H1 (cell line): ENCODE results near the gene PTCRA. TPM values are rescaled to one million over a fixed set of nuclear protein-coding genes. Genes with fewer than 3 reads are reported as not detected.

Source experiments
- CTCF ChIA-PET: fragments of 300-600 bp; sonication (Branson Sonifier 250); formaldehyde crosslinking; loops from one replicate; lab custom pipeline; 2021; ENCODE audit not compliant: partially characterized antibody; lab: Charles Lee
- POLR2A ChIA-PET: fragments of 300-600 bp; sonication (Branson Sonifier 250); formaldehyde crosslinking; loops from one replicate; lab custom pipeline; 2021; ENCODE audit warnings: inconsistent platforms; ENCODE audit not compliant: partially characterized antibody; lab: Charles Lee
- DNase-seq, 2 experiments: peaks; one replicate each; pipeline versions ENCODE4 v3.0.0 to v3.0.0-alpha.2; 2010 to 2022; ENCODE audit warnings: low spot score in 2 of 2, low read depth in 1 of 2, mixed read lengths in 1 of 2
- FAIRE-seq: peaks from 2 replicates; lab custom pipeline; 2011; peaks lifted over from hg19 to GRCh38; lab: Jason Lieb, UNC
- H2AFZ ChIP-seq: 2 replicates; pipeline ENCODE4 v1.8.1; 2012; ENCODE audit warnings: low read length, inconsistent platforms
- H2AK5ac ChIP-seq: 2 replicates; pipeline ENCODE4 v1.6.1; 2013; ENCODE audit warnings: low read depth, low read length
- H2BK120ac ChIP-seq: replicated peaks from 2 replicates; pipeline ENCODE3; 2013; ENCODE audit warnings: low read depth, low read length, inconsistent platforms
- H2BK12ac ChIP-seq: 2 replicates; pipeline ENCODE4 v1.6.1; 2013; ENCODE audit warnings: low read depth, low read length
- H2BK15ac ChIP-seq: 2 replicates; pipeline ENCODE4 v1.6.1; 2013; ENCODE audit warnings: low read length
- H2BK20ac ChIP-seq: 2 replicates; pipeline ENCODE4 v1.6.1; 2013; ENCODE audit warnings: low read length
- H2BK5ac ChIP-seq: 2 replicates; pipeline ENCODE4 v1.6.1; 2013; ENCODE audit warnings: low read depth, low read length
- H3K14ac ChIP-seq: 2 replicates; pipeline ENCODE4 v1.6.1; 2013; ENCODE audit warnings: inconsistent platforms; ENCODE audit not compliant: insufficient read length
- H3K18ac ChIP-seq: 2 replicates; pipeline ENCODE4 v1.6.1; 2013; ENCODE audit warnings: low read length; ENCODE audit errors: extremely low read depth
- H3K23ac ChIP-seq: 2 replicates; pipeline ENCODE4 v1.6.1; 2013; ENCODE audit warnings: inconsistent platforms; ENCODE audit not compliant: insufficient read length
- H3K23me2 ChIP-seq: 2 replicates; pipeline ENCODE4 v1.6.1; 2013; ENCODE audit warnings: low read depth, low read length
- H3K27ac ChIP-seq: 2 replicates; pipeline ENCODE4 v1.6.1; 2011; ENCODE audit warnings: low read depth, low read length, inconsistent platforms
- H3K27me3 ChIP-seq, 4 experiments: replicated peaks in 1 of 4; 1 replicate in 1 of 4; 2 replicates in 3 of 4; pipeline versions ENCODE4 v1.6.1 to v1.8.1; 2011 to 2013; ENCODE audit warnings: low read length in 3 of 4, mild to moderate bottlenecking in 3 of 4, inconsistent platforms in 2 of 4, mixed read lengths in 2 of 4, moderate library complexity in 1 of 4; ENCODE audit not compliant: control insufficient read depth in 3 of 4, insufficient read depth in 3 of 4; ENCODE audit errors: extremely low read depth in 1 of 4
- H3K36me3 ChIP-seq, 4 experiments: 2 replicates each; pipeline versions ENCODE4 v1.6.1 to v1.8.1; 2011 to 2013; ENCODE audit warnings: mild to moderate bottlenecking in 4 of 4, low read length in 3 of 4, moderate library complexity in 2 of 4, control low read depth in 1 of 4, inconsistent platforms in 1 of 4; ENCODE audit not compliant: insufficient read depth in 4 of 4, control insufficient read depth in 2 of 4
- H3K4ac ChIP-seq: replicated peaks from 2 replicates; pipeline ENCODE3; 2013; ENCODE audit warnings: low read length, low read depth, mixed read lengths, inconsistent platforms; ENCODE audit not compliant: insufficient read length
- H3K4me1 ChIP-seq, 4 experiments: replicated peaks in 1 of 4; 1 replicate in 1 of 4; 2 replicates in 3 of 4; pipeline versions ENCODE4 v1.6.1 to v1.8.1; 2011 to 2013; ENCODE audit warnings: low read length in 3 of 4, inconsistent platforms in 2 of 4, mixed read lengths in 1 of 4; ENCODE audit not compliant: insufficient read depth in 4 of 4, control insufficient read depth in 3 of 4
- H3K4me2 ChIP-seq, 2 experiments: 2 replicates each; pipeline versions ENCODE4 v1.6.1 to v1.8.1; 2011 to 2013; ENCODE audit warnings: low read depth in 2 of 2, low read length in 2 of 2, control low read depth in 1 of 2, inconsistent platforms in 1 of 2, mild to moderate bottlenecking in 1 of 2; ENCODE audit not compliant: insufficient read depth in 1 of 2
- H3K4me3 ChIP-seq, 4 experiments: fragments of 200-600, 300-600 bp in 1 of 4; sonication (generic), shearing (Covaris generic), sonication (Bioruptor Twin) in 1 of 4; 2 replicates each; pipeline versions ENCODE4 v1.5.1 to v1.8.1; 2011 to 2016; ENCODE audit warnings: low read length in 4 of 4, low read depth in 3 of 4, control low read depth in 2 of 4, inconsistent platforms in 2 of 4, mild to moderate bottlenecking in 2 of 4, mixed read lengths in 1 of 4, moderate library complexity in 1 of 4; ENCODE audit not compliant: insufficient read depth in 2 of 4; ENCODE audit errors: extremely low read depth in 1 of 4
- H3K56ac ChIP-seq: replicated peaks from 2 replicates; pipeline ENCODE3; 2013; ENCODE audit warnings: low read depth, mild to moderate bottlenecking, mixed read lengths, low read length, inconsistent platforms; ENCODE audit not compliant: insufficient read length
- H3K79me1 ChIP-seq: 2 replicates; pipeline ENCODE4 v1.6.1; 2013; ENCODE audit warnings: low read depth, low read length, control low read depth
- H3K79me2 ChIP-seq, 2 experiments: 2 replicates each; pipeline versions ENCODE4 v1.6.1 to v1.8.1; 2012 to 2013; ENCODE audit warnings: low read length in 2 of 2, mild to moderate bottlenecking in 2 of 2, inconsistent platforms in 1 of 2; ENCODE audit not compliant: insufficient read depth in 2 of 2, control insufficient read depth in 1 of 2
- H3K9ac ChIP-seq, 4 experiments: replicated peaks in 1 of 4; 1 replicate in 1 of 4; 2 replicates in 3 of 4; pipeline versions ENCODE4 v1.6.1 to v1.8.1; 2011 to 2013; ENCODE audit warnings: low read depth in 3 of 4, low read length in 3 of 4, control low read depth in 2 of 4, mild to moderate bottlenecking in 2 of 4, moderate library complexity in 2 of 4, inconsistent platforms in 1 of 4; ENCODE audit errors: extremely low read depth in 1 of 4
- H3K9me3 ChIP-seq, 2 experiments: 2 replicates each; pipeline versions ENCODE4 v1.6.1 to v1.8.1; 2012 to 2013; ENCODE audit warnings: mild to moderate bottlenecking in 2 of 2, moderate library complexity in 2 of 2, control low read depth in 1 of 2, inconsistent platforms in 1 of 2, low read depth in 1 of 2, low read length in 1 of 2, mixed read lengths in 1 of 2; ENCODE audit not compliant: insufficient read depth in 2 of 2
- H4K20me1 ChIP-seq, 2 experiments: replicated peaks in 1 of 2; 2 replicates each; pipeline versions ENCODE3 to v1.8.1; 2011 to 2013; ENCODE audit warnings: inconsistent platforms in 2 of 2, low read length in 2 of 2, mild to moderate bottlenecking in 1 of 2; ENCODE audit not compliant: insufficient read depth in 2 of 2, control insufficient read depth in 1 of 2
- H4K5ac ChIP-seq: 2 replicates; pipeline ENCODE4 v1.6.1; 2013; ENCODE audit warnings: low read length, low read depth, mixed read lengths, inconsistent platforms; ENCODE audit not compliant: insufficient read length
- H4K8ac ChIP-seq: 2 replicates; pipeline ENCODE4 v1.8.0; 2013; ENCODE audit warnings: mild to moderate bottlenecking, moderate library complexity, low read length, inconsistent platforms; ENCODE audit not compliant: insufficient read depth; ENCODE audit errors: extremely low read depth
- H4K91ac ChIP-seq: replicated peaks from 2 replicates; pipeline ENCODE3; 2013; ENCODE audit warnings: low read length, mixed read lengths, inconsistent platforms; ENCODE audit not compliant: insufficient read length
- BACH1 ChIP-seq: IDR thresholded peaks from 2 replicates; pipeline ENCODE4 v1.6.1; 2012; ENCODE audit warnings: low read length, improper control_type of control experiment
- BCL11A ChIP-seq, 2 experiments: IDR thresholded peaks; one replicate each; pipeline ENCODE4 v1.6.1; 2011; ENCODE audit warnings: low read depth in 2 of 2, low read length in 2 of 2, mild to moderate bottlenecking in 2 of 2
- FOSL1 ChIP-seq: IDR thresholded peaks from 2 replicates; pipeline ENCODE4 v1.6.1; 2011; ENCODE audit warnings: mild to moderate bottlenecking, low read depth, low read length, moderate library complexity; ENCODE audit not compliant: insufficient read depth
- RNF2 ChIP-seq: fragments of 200-900, 300-1000 bp; sonication (generic); IDR thresholded peaks from 2 replicates; pipeline ENCODE4 v1.7.1; 2016; ENCODE audit warnings: borderline replicate concordance, low read depth, mild to moderate bottlenecking, antibody characterized with exemption, low read length; ENCODE audit not compliant: poor library complexity, severe bottlenecking; ENCODE audit errors: missing control alignments
- SIN3A ChIP-seq, 2 experiments: IDR thresholded peaks in 1 of 2; conservative IDR thresholded peaks in 1 of 2; 2 replicates each; pipeline ENCODE4 v1.6.1; 2011 to 2012; ENCODE audit warnings: low read length in 2 of 2, improper control_type of control experiment in 1 of 2, low read depth in 1 of 2, mild to moderate bottlenecking in 1 of 2
- SIRT6 ChIP-seq: IDR thresholded peaks from one replicate; pipeline ENCODE4 v1.7.1; 2012; ENCODE audit warnings: low read length, inconsistent platforms
- SUZ12 ChIP-seq: fragments of 200-600 bp; sonication (generic); IDR thresholded peaks from 2 replicates; pipeline ENCODE4 v1.6.1; 2012; ENCODE audit warnings: mild to moderate bottlenecking, inconsistent platforms, low read length, moderate library complexity, mixed read lengths
- TAF7 ChIP-seq: optimal IDR thresholded peaks from 2 replicates; pipeline ENCODE3; 2011; ENCODE audit warnings: low read depth, mild to moderate bottlenecking, inconsistent platforms, low read length, moderate library complexity, borderline replicate concordance
- YY1 ChIP-seq: IDR thresholded peaks from 2 replicates; pipeline ENCODE4 v1.6.1; 2011; ENCODE audit warnings: low read depth, mild to moderate bottlenecking, low read length
- ZNF274 ChIP-seq: IDR thresholded peaks from 2 replicates; pipeline ENCODE4 v1.7.0; 2012; ENCODE audit warnings: low read length, borderline replicate concordance; ENCODE audit errors: extremely low read depth
- WGBS, 2 experiments: shearing (Covaris generic) in 1 of 2; methylation state at CpG; one replicate each; pipeline versions ENCODE4 v1.1.6 to v1.1.7; 2013 to 2015; ENCODE audit warnings: low lambda C conversion rate in 2 of 2, mixed read lengths in 2 of 2, inconsistent platforms in 1 of 2, low coverage in 1 of 2, missing lambda C conversion rate in 1 of 2; ENCODE audit not compliant: insufficient replicate concordance in 2 of 2, insufficient coverage in 1 of 2, insufficient read length in 1 of 2; ENCODE audit errors: extremely low coverage in 1 of 2, missing lambda C conversion rate in 1 of 2; 5-methylcytosine and 5-hydroxymethylcytosine counted together
- polyA plus RNA-seq, 7 experiments: library from polyadenylated mRNA; depleted of rRNA in 3 of 7; stranded (reverse) in 5 of 7; unstranded in 2 of 7; fragments of >200 nt in 5 of 7; fragments of 200-250 nt in 2 of 7; gene quantifications; 1 replicate in 5 of 7; 2 replicates in 1 of 7; 4 replicates in 1 of 7; pipeline versions ENCODE4 v1.2.1 to v1.2.3, GENCODE V29; 2011 to 2013; ENCODE audit warnings: missing spikeins in 2 of 7, mixed read lengths in 2 of 7
- total RNA-seq: library from RNA; stranded (reverse); fragmentation: NEBNext Ultra II Directional; extraction: Animal tissue kit (Norgen Biotek cat#: 25700); gene quantifications from 2 replicates; pipeline ENCODE4 v1.2.1, GENCODE V29; 2021

The PTCRA gene
- total and polyA plus RNA-seq, 2 of the 8 experiments (the other 6 are each of a cell fraction or from before 2014, with no cell fraction given) = not detected

- Histone ChIP-seq H3K4me3 (no peak overlapping the region), H3K9ac (no peak overlapping the region), H2BK5ac (no peak overlapping the region), H3K79me2 (no peaks in the 10 kb centered on the region), H4K91ac (no peak overlapping the region), H3K79me1 (no peaks in the 10 kb centered on the region), H2BK12ac (no peak overlapping the region), H4K5ac (no peak overlapping the region), H3K18ac (no peak overlapping the region), H2AK5ac (no peak overlapping the region), H3K56ac (no peak overlapping the region), H3K9me3 (no peaks in the 10 kb centered on the region), H4K8ac (no peak overlapping the region), H2BK120ac (no peak overlapping the region), H3K4me2 (no peak overlapping the region), H3K23ac (no peak overlapping the region), H3K4me1 (peaks cover 0 to 6% (median 1%) of the 10 kb centered on the region in 4 experiments; a peak in 2 of 7 replicates), H3K27me3 (no peaks in the 10 kb centered on the region), H3K27ac (no peak overlapping the region), H2BK15ac (no peak overlapping the region), H3K14ac (no peak overlapping the region), H3K36me3 (no peaks in the 10 kb centered on the region), H4K20me1 (no peaks in the 10 kb centered on the region), H2BK20ac (no peak overlapping the region), H3K4ac (no peak overlapping the region), H2AFZ (no peak overlapping the region), H3K23me2 (no peaks in the 10 kb centered on the region)
- TF ChIP-seq YY1 (no peak), BCL11A (IDR thresholded peaks at IDR 0.05; ENCODE audit: low read depth in 2 of 2, low read length in 2 of 2) (no peak), RNF2 (no peak), TAF7 (no peak), BACH1 (no peak), SUZ12 (no peak), ZNF274 (no peak), FOSL1 (no peak), SIRT6 (no peak), SIN3A (conservative IDR thresholded peaks at IDR 0.05 in 1 of 2, IDR thresholded peaks at IDR 0.05 in 1 of 2; ENCODE audit: low read depth in 1 of 2, low read length in 2 of 2) (no peak)
- 100% methylated on average over 2 of the region's 2 CpGs; no CpG with 5 or more reads in 1 of the 2 experiments for WGBS, 2 experiments
- ChIA-PET CTCF (interaction anchor here (0.8 kb wide), 1 partner anchor 12 kb away, joined by 3 read pairs; no protein-coding TSS in a partner anchor), POLR2A (interaction anchor here (1.1 kb wide), 1 partner anchor 23 kb away, joined by 3 read pairs; no protein-coding TSS in a partner anchor)
- no peak for FAIRE-seq
- no peak for DNase-seq
Observed at GRCh38 chr6:42923666-42924065, 7.8 kb downstream of the PTCRA start.
